GM19395 (cell line): Measurements from ENCODE around the gene KDM4B.
"Not testable (repeated sequence)": the region's sequence is repeated elsewhere in the genome, so short reads cannot be mapped to it uniquely, and the experiment has no call there.

Source experiments
- ATAC-seq: cut with Tn5 transposase; IDR thresholded peaks from one replicate; pipeline ENCODE4 v1.9.1; 2021; ENCODE audit warnings: mild to moderate bottlenecking, moderate library complexity; ENCODE audit not compliant: unreplicated experiment

The KDM4B gene

GRCh38 chr19:4967738-4968461, 1.0 kb upstream of the KDM4B start:
- no peak for ATAC-seq

GRCh38 chr19:4969292-4969771, 419 bp downstream of the KDM4B start:
- peak; percentile 9 for ATAC-seq

GRCh38 chr19:4969772-4970531, 1.0 kb downstream of the KDM4B start:
- no peak for ATAC-seq

- no peak for ATAC-seq
Measured at GRCh38 chr19:4970558-4971423, 1.9 kb downstream of the KDM4B start.

- ATAC-seq = no peak
Measured at GRCh38 chr19:4971424-4971793, 2.5 kb downstream of the KDM4B start.

- no peak for ATAC-seq
Measured at GRCh38 chr19:4971816-4972495, 3.0 kb downstream of the KDM4B start.

GRCh38 chr19:4972509-4973230, 3.8 kb downstream of the KDM4B start:
- no peak for ATAC-seq

- no peak for ATAC-seq
Measured at GRCh38 chr19:4974880-4975469, 6.1 kb downstream of the KDM4B start.

- ATAC-seq = not testable (repeated sequence)
Measured at GRCh38 chr19:4975601-4976000, 6.7 kb downstream of the KDM4B start.

- ATAC-seq = no peak
Measured at GRCh38 chr19:4976401-4977298, 7.7 kb downstream of the KDM4B start.

- no peak for ATAC-seq
Measured at GRCh38 chr19:4977299-4978174, 8.6 kb downstream of the KDM4B start.

- no peak for ATAC-seq
Measured at GRCh38 chr19:4979211-4979807, 10.4 kb downstream of the KDM4B start.

GRCh38 chr19:4980067-4980466, 11.2 kb downstream of the KDM4B start:
- no peak for ATAC-seq

GRCh38 chr19:4980838-4981680, 12.1 kb downstream of the KDM4B start:
- ATAC-seq = no peak

GRCh38 chr19:4981681-4981958, 12.7 kb downstream of the KDM4B start:
- ATAC-seq = no peak

GRCh38 chr19:4983346-4984105, 14.6 kb downstream of the KDM4B start:
- no peak for ATAC-seq
